K562 (cell line): ENCODE data around the gene LRP1B. TPM values are rescaled to one million over a fixed set of nuclear protein-coding genes. Genes with fewer than 3 reads are reported as not detected.

Experiments
- ATAC-seq: fragments of 200-7000 bp; cut with Tn5 transposase; 3 replicates; pipeline ENCODE4 v1.9.1; 2020; ENCODE audit warnings: moderate library complexity
- BruUV-seq: library from RNA; stranded (reverse); fragments of 400-500 nt; replicated peaks from 2 replicates; lab custom pipeline; 2021; lab: Mats Ljungman, UMichigan
- CTCF ChIA-PET: fragments of 300-600 bp; formaldehyde crosslinking; extraction: SDS; loops from one replicate; lab custom pipeline; 2021; ENCODE audit warnings: low intra/inter-chr PET ratio; lab: Yijun Ruan, JAX
- POLR2A ChIA-PET: fragments of 300-600, 350-650 bp; sonication (Branson Sonifier 250); formaldehyde crosslinking; extraction: SDS; loops from one replicate; lab custom pipeline; 2021; ENCODE audit warnings: antibody characterized with exemption, inconsistent platforms; lab: Yijun Ruan, JAX
- DNase-seq, 4 experiments: peaks; one replicate each; pipeline versions ENCODE4 v3.0.0 to v3.0.0-alpha.2; 2011 to 2018; ENCODE audit warnings: low spot score in 3 of 4, mixed read lengths in 3 of 4; ENCODE audit errors: extremely low read depth in 1 of 4
- FAIRE-seq: peaks from 2 replicates; lab custom pipeline; 2011; peaks lifted over from hg19 to GRCh38; lab: Jason Lieb, UNC
- H2AFZ ChIP-seq: 2 replicates; pipeline ENCODE4 v1.6.0; 2011; ENCODE audit warnings: low read depth, low read length, control low read depth, inconsistent platforms
- H3K27ac ChIP-seq: fragments of 200-600 bp; 3 replicates; pipeline ENCODE4 v1.8.0; 2011; ENCODE audit warnings: low read depth, mild to moderate bottlenecking, control low read depth, inconsistent platforms, low read length, moderate library complexity, mixed read lengths; ENCODE audit errors: extremely low read depth
- H3K27me3 ChIP-seq, 2 experiments: fragments of 300-600 bp in 1 of 2; 2 replicates in 1 of 2; 3 replicates in 1 of 2; pipeline versions ENCODE4 v1.6.0 to v1.8.0; 2011; ENCODE audit warnings: inconsistent platforms in 2 of 2, low read length in 2 of 2, mild to moderate bottlenecking in 1 of 2, mixed read lengths in 1 of 2, moderate library complexity in 1 of 2; ENCODE audit not compliant: control insufficient read depth in 2 of 2, insufficient read depth in 2 of 2
- H3K36me3 ChIP-seq: fragments of 300-600 bp; 3 replicates; pipeline ENCODE4 v1.8.0; 2011; ENCODE audit warnings: mild to moderate bottlenecking, low read length, inconsistent platforms; ENCODE audit not compliant: control insufficient read depth, insufficient read depth
- H3K4me1 ChIP-seq, 2 experiments: fragments of 200-600 bp in 1 of 2; replicated peaks in 1 of 2; 2 replicates in 1 of 2; 3 replicates in 1 of 2; pipeline versions ENCODE4 v1.5.1 to v1.8.0; 2011; ENCODE audit warnings: inconsistent platforms in 2 of 2, low read length in 2 of 2, mild to moderate bottlenecking in 1 of 2, mixed read lengths in 1 of 2, moderate library complexity in 1 of 2; ENCODE audit not compliant: control insufficient read depth in 2 of 2, insufficient read depth in 2 of 2
- H3K4me2 ChIP-seq: 2 replicates; pipeline ENCODE4 v1.6.1; 2011; ENCODE audit warnings: low read length, control low read depth, inconsistent platforms, mixed read lengths; ENCODE audit not compliant: insufficient read depth
- H3K4me3 ChIP-seq: fragments of 200-600 bp; sonication (generic), shearing (Covaris generic); 2 replicates; pipeline ENCODE4 v1.5.1; 2016; ENCODE audit warnings: control low read depth, inconsistent platforms
- H3K79me2 ChIP-seq: fragments of 200-600 bp; 3 replicates; pipeline ENCODE4 v1.8.0; 2011; ENCODE audit warnings: low read length, inconsistent platforms; ENCODE audit not compliant: control insufficient read depth, insufficient read depth
- H3K9ac ChIP-seq, 2 experiments: 2 replicates each; pipeline versions ENCODE4 v1.6.0 to v1.6.1; 2011; ENCODE audit warnings: low read depth in 2 of 2, low read length in 2 of 2, control low read depth in 1 of 2, inconsistent platforms in 1 of 2, mild to moderate bottlenecking in 1 of 2, mixed read lengths in 1 of 2; ENCODE audit not compliant: insufficient read depth in 1 of 2
- H3K9me1 ChIP-seq: one replicate; pipeline ENCODE4 v1.6.0; 2011; ENCODE audit warnings: inconsistent platforms, mild to moderate bottlenecking, low read length, moderate library complexity; ENCODE audit not compliant: control insufficient read depth, insufficient read depth
- H3K9me3 ChIP-seq: replicated peaks from 2 replicates; pipeline ENCODE4 v1.5.1; 2011; ENCODE audit warnings: low read depth, low read length, inconsistent platforms; ENCODE audit not compliant: control insufficient read depth, insufficient read depth
- H4K20me1 ChIP-seq: replicated peaks from 2 replicates; pipeline ENCODE4 v1.6.1; 2011; ENCODE audit warnings: low read length, inconsistent platforms, mixed read lengths; ENCODE audit not compliant: control insufficient read depth, insufficient read depth
- CBX2 ChIP-seq: fragments of 200-600 bp; sonication (generic); IDR thresholded peaks from one replicate; pipeline ENCODE4 v1.6.1; 2012; ENCODE audit warnings: mild to moderate bottlenecking, low read length, inconsistent platforms; ENCODE audit not compliant: insufficient read depth, poor library complexity, severe bottlenecking
- DIDO1 ChIP-seq: fragments of 450-650 bp; IDR thresholded peaks from 2 replicates; pipeline ENCODE4 v1.6.1; 2016; ENCODE audit warnings: low read depth, missing biosample characterization, missing genetic modification characterization
- IFI16 ChIP-seq: fragments of 250-450 bp; sonication (Bioruptor Pico); IDR thresholded peaks from 2 replicates; pipeline ENCODE4 v2.1.2; 2022; ENCODE audit warnings: mild to moderate bottlenecking, inconsistent platforms
- ILK ChIP-seq: fragments of 450-650 bp; IDR thresholded peaks from 2 replicates; pipeline ENCODE4 v1.6.1; 2016; ENCODE audit warnings: missing genetic modification characterization, low read depth, mild to moderate bottlenecking, missing compliant biosample characterization, moderate library complexity, borderline replicate concordance
- IRF2 ChIP-seq: sonication (generic); formaldehyde crosslinking; IDR thresholded peaks from 2 replicates; pipeline ENCODE4 v1.8.1; 2022; ENCODE audit warnings: mild to moderate bottlenecking, missing genetic modification reagents
- MBD1 ChIP-seq: fragments of 250-450 bp; sonication (Bioruptor Pico); IDR thresholded peaks from 2 replicates; pipeline ENCODE4 v1.8.0; 2022; ENCODE audit warnings: inconsistent platforms
- NFE2 ChIP-seq: IDR thresholded peaks from 2 replicates; pipeline ENCODE4 v1.6.1; 2014; ENCODE audit warnings: antibody characterized with exemption, low read depth
- PCBP1 ChIP-seq: fragments of 200-400 bp; formaldehyde crosslinking; IDR thresholded peaks from 2 replicates; pipeline ENCODE4 v1.6.1; 2018; ENCODE audit warnings: mild to moderate bottlenecking, low read depth, low read length; ENCODE audit not compliant: poor library complexity, severe bottlenecking
- PRDM10 ChIP-seq: fragments of 450-650 bp; IDR thresholded peaks from 2 replicates; pipeline ENCODE4 v1.6.1; 2018; ENCODE audit not compliant: partially characterized antibody
- PTTG1 ChIP-seq: fragments of 450-650 bp; IDR thresholded peaks from 2 replicates; pipeline ENCODE4 v1.6.1; 2016; ENCODE audit warnings: low read depth, mild to moderate bottlenecking, missing genetic modification characterization, missing compliant biosample characterization
- SMARCC2 ChIP-seq: fragments of 450-650 bp; IDR thresholded peaks from 2 replicates; pipeline ENCODE4 v1.6.1; 2017; ENCODE audit warnings: antibody characterized with exemption, moderate library complexity, mild to moderate bottlenecking, low read depth
- ZFX ChIP-seq: sonication (generic); formaldehyde crosslinking; IDR thresholded peaks from 2 replicates; pipeline ENCODE4 v1.8.0; 2022; ENCODE audit warnings: mild to moderate bottlenecking, missing genetic modification reagents, moderate library complexity
- ZNF282 ChIP-seq: sonication (generic); formaldehyde crosslinking; IDR thresholded peaks from 2 replicates; pipeline ENCODE4 v1.8.1; 2023; ENCODE audit warnings: missing genetic modification reagents
- ZNF324 ChIP-seq: fragments of 250-450 bp; sonication (Bioruptor Pico); IDR thresholded peaks from 2 replicates; pipeline ENCODE4 v1.4.0; 2020; ENCODE audit warnings: mild to moderate bottlenecking
- ZNF436 ChIP-seq: fragments of 250-450, 450-650 bp; sonication (Bioruptor Pico); formaldehyde crosslinking; IDR thresholded peaks from 2 replicates; pipeline ENCODE4 v1.7.0; 2020; ENCODE audit warnings: mild to moderate bottlenecking
- WGBS: fragments of 100-300 bp; shearing (Covaris generic); methylation state at CpG from one replicate; pipeline ENCODE4 v1.1.6; 2016; ENCODE audit warnings: low coverage, mixed read lengths; ENCODE audit not compliant: insufficient coverage; ENCODE audit errors: missing lambda C conversion rate; 5-methylcytosine and 5-hydroxymethylcytosine counted together
- in situ Hi-C: fragments of 300-500 bp; cut with MboI; formaldehyde crosslinking; loops from 4 replicates; pipeline ENCODE4 v1.15.0; 2018; ENCODE audit warnings: inconsistent platforms, mixed read lengths
- intact Hi-C: fragments of 100-400 bp; cut with micrococcal nuclease; formaldehyde crosslinking; loops from 2 replicates; pipeline ENCODE4 v1.14.2; 2022
- polyA plus RNA-seq, 8 experiments: library from polyadenylated mRNA; depleted of rRNA in 4 of 8; stranded (reverse) in 5 of 8; unstranded in 3 of 8; fragments of >200 nt; fragmentation: Nextera tagmentation in 2 of 8; fragmentation: Illumina TruSeq in 1 of 8; extraction: Ambion mirVana in 2 of 8; extraction: Trizol in 1 of 8; gene quantifications; 2 replicates each; pipeline versions ENCODE4 v1.2.1 to v1.2.3, GENCODE V29; 2011 to 2014; ENCODE audit warnings: inconsistent platforms in 1 of 8, missing spikeins in 1 of 8
- total RNA-seq, 7 experiments: library from RNA; depleted of rRNA in 6 of 7; stranded (reverse); fragments of >200 nt in 6 of 7; fragmentation: Illumina TruSeq in 2 of 7; extraction: Trizol in 2 of 7; gene quantifications; 2 replicates each; pipeline versions ENCODE4 v1.2.1 to v1.2.3, GENCODE V29; 2011 to 2021; ENCODE audit warnings: low replicate concordance in 1 of 7

Gene LRP1B
- total and polyA plus RNA-seq, 9 of the 15 experiments (the other 6 are each of a cell fraction or from before 2014, with no cell fraction given): not detected

- Histone ChIP-seq H3K4me2 (no peak overlapping the region), H3K27me3 (no peaks in the 10 kb centered on the region), H3K4me3 (no peak overlapping the region), H3K4me1 (no peaks in the 10 kb centered on the region; a peak in 1 of 5 replicates), H3K9me3 (no peaks in the 10 kb centered on the region), H3K9ac (no peak overlapping the region), H3K36me3 (no peaks in the 10 kb centered on the region), H4K20me1 (no peaks in the 10 kb centered on the region), H3K9me1 (no peaks in the 10 kb centered on the region), H2AFZ (no peak overlapping the region), H3K79me2 (no peaks in the 10 kb centered on the region), H3K27ac (no peak overlapping the region)
- in situ Hi-C loops (no loop called here), intact Hi-C loops (no loop called here)
- WGBS: 5% methylated on average over 4 of the region's 4 CpGs
- FAIRE-seq (no peak), DNase-seq (no peak), ATAC-seq (no peak)
- BruUV-seq: no TSS peak
- CTCF ChIA-PET: no interaction called here
- POLR2A ChIA-PET: no interaction called here
- TF ChIP-seq IFI16 (CRISPR knock-in tag) (no peak), MBD1 (no peak), ZNF324 (no peak), PCBP1 (no peak), CBX2 (no peak), ZFX (CRISPR knock-in tag) (no peak), ZNF282 (CRISPR knock-in tag) (no peak), IRF2 (no peak), ILK (no peak), DIDO1 (tag) (no peak), SMARCC2 (no peak), PTTG1 (no peak), ZNF436 (CRISPR knock-in tag) (no peak), PRDM10 (no peak), NFE2 (no peak)
Observed at GRCh38 chr2:140348826-140349225, 1782.0 kb downstream of the LRP1B start.
